Neural progenitor cell (in vitro differentiated cells): Measurements from ENCODE around the gene PPP1CB. TPM values are rescaled to one million over a fixed set of nuclear protein-coding genes. Genes with fewer than 3 reads are reported as not detected.

Source experiments
- DNase-seq: peaks from one replicate; pipeline ENCODE4 v3.0.0-alpha.2; 2016; ENCODE audit warnings: low spot score
- H2AFZ ChIP-seq: fragments of 200-600 bp; sonication (generic); replicated peaks from 2 replicates; pipeline ENCODE4 v1.6.1; 2016; ENCODE audit warnings: antibody characterized with exemption
- H3F3A ChIP-seq: fragments of 200-600 bp; sonication (generic); 2 replicates; pipeline ENCODE4 v1.6.1; 2016; ENCODE audit warnings: antibody characterized with exemption, low read depth
- H3K27ac ChIP-seq: fragments of 200-600 bp; sonication (generic); 2 replicates; pipeline ENCODE4 v1.5.1; 2016; ENCODE audit warnings: mild to moderate bottlenecking
- H3K27me3 ChIP-seq: fragments of 200-600 bp; sonication (generic); 2 replicates; pipeline ENCODE4 v1.6.1; 2016; ENCODE audit warnings: mild to moderate bottlenecking, moderate library complexity
- H3K36me3 ChIP-seq: fragments of 200-600 bp; sonication (generic); 2 replicates; pipeline ENCODE4 v1.5.1; 2016
- H3K4me1 ChIP-seq: fragments of 200-600 bp; sonication (generic); 2 replicates; pipeline ENCODE4 v1.6.1; 2016; ENCODE audit warnings: mixed run types
- H3K4me2 ChIP-seq: fragments of 200-600 bp; sonication (generic); 2 replicates; pipeline ENCODE4 v1.6.1; 2016
- H3K4me3 ChIP-seq: fragments of 200-600 bp; sonication (generic); 2 replicates; pipeline ENCODE4 v1.5.1; 2016
- H3K79me2 ChIP-seq: fragments of 200-600 bp; sonication (generic); 2 replicates; pipeline ENCODE4 v1.6.1; 2016; ENCODE audit warnings: low read depth
- H3K9ac ChIP-seq: fragments of 200-600 bp; sonication (generic); 2 replicates; pipeline ENCODE4 v1.6.1; 2016
- H3K9me3 ChIP-seq: fragments of 200-600 bp; sonication (generic); 2 replicates; pipeline ENCODE4 v1.5.1; 2016; ENCODE audit warnings: low read depth
- H4K20me1 ChIP-seq: fragments of 200-600 bp; sonication (generic); 2 replicates; pipeline ENCODE4 v1.6.1; 2016; ENCODE audit warnings: low read depth
- H3K27ac Mint-ChIP-seq: 3 replicates; pipeline ENCODE4 v1.8.0; 2021; ENCODE audit warnings: mixed read lengths
- H3K27me3 Mint-ChIP-seq: 2 replicates; pipeline ENCODE4 v1.8.0; 2022; ENCODE audit warnings: low read depth, mild to moderate bottlenecking, inconsistent platforms, moderate library complexity, mixed read lengths; ENCODE audit not compliant: insufficient read depth
- H3K36me3 Mint-ChIP-seq: 3 replicates; pipeline ENCODE4 v1.8.0; 2021; ENCODE audit warnings: mixed read lengths
- H3K4me1 Mint-ChIP-seq: 3 replicates; pipeline ENCODE4 v1.8.0; 2021; ENCODE audit warnings: mixed read lengths
- H3K4me3 Mint-ChIP-seq: 3 replicates; pipeline ENCODE4 v1.8.0; 2021; ENCODE audit warnings: mild to moderate bottlenecking, moderate library complexity, mixed read lengths
- H3K9me3 Mint-ChIP-seq: 3 replicates; pipeline ENCODE4 v1.8.0; 2020; ENCODE audit warnings: mixed read lengths
- CTCF ChIP-seq: fragments of 200-600 bp; sonication (generic); IDR thresholded peaks from 2 replicates; pipeline ENCODE4 v1.5.1; 2017; ENCODE audit warnings: antibody characterized with exemption, mild to moderate bottlenecking
- EZH2 ChIP-seq: fragments of 200-600 bp; sonication (generic); IDR thresholded peaks from 2 replicates; pipeline ENCODE4 v1.6.1; 2017; ENCODE audit warnings: antibody characterized with exemption, mild to moderate bottlenecking, moderate library complexity
- EZH2phosphoT487 ChIP-seq: fragments of 200-600 bp; sonication (generic); IDR thresholded peaks from 2 replicates; pipeline ENCODE4 v1.6.1; 2017; ENCODE audit warnings: antibody characterized with exemption
- total RNA-seq: library from RNA; depleted of rRNA; stranded (reverse); fragments of >200 nt; gene quantifications from 2 replicates; pipeline ENCODE4 v1.2.3, GENCODE V29; 2015; ENCODE audit warnings: low replicate concordance

Gene PPP1CB
- total RNA-seq, 1 donor from 2014 or later, result 244 TPM

- no peak overlapping the region for H2AFZ ChIP-seq
- H3K79me2 ChIP-seq, result peaks cover 3% of the 10 kb centered on the region
- Mint-ChIP-seq H3K27me3 (peaks cover 2% of the 10 kb centered on the region), H3K27ac (no peak overlapping the region), H3K4me1 (peaks cover 17% of the 10 kb centered on the region), H3K4me3 (no peak overlapping the region), H3K36me3 (peaks cover 11% of the 10 kb centered on the region), H3K9me3 (peaks cover 12% of the 10 kb centered on the region)
- no peaks in the 10 kb centered on the region for H3K36me3 ChIP-seq
- no peak overlapping the region for H3K4me3 ChIP-seq
- H3K9ac ChIP-seq, result no peak overlapping the region
- peaks cover 10% of the 10 kb centered on the region for H3F3A ChIP-seq
- no peaks in the 10 kb centered on the region for H3K9me3 ChIP-seq
- no peak overlapping the region for H3K27ac ChIP-seq
- no peak overlapping the region for H3K4me2 ChIP-seq
- DNase-seq, result no peak
- TF ChIP-seq CTCF (no peak), EZH2 (no peak), EZH2phosphoT487 (no peak)
- peaks cover 9% of the 10 kb centered on the region for H3K4me1 ChIP-seq
- no peaks in the 10 kb centered on the region for H3K27me3 ChIP-seq
- H4K20me1 ChIP-seq, result no peaks in the 10 kb centered on the region
Observed at GRCh38 chr2:28745876-28746275, 5.8 kb upstream of the PPP1CB start.

- Mint-ChIP-seq H3K36me3 (peaks cover 9% of the 10 kb centered on the region), H3K4me1 (peaks cover 21% of the 10 kb centered on the region), H3K27ac (no peak overlapping the region), H3K4me3 (no peak overlapping the region), H3K27me3 (peaks cover 4% of the 10 kb centered on the region), H3K9me3 (peaks cover 12% of the 10 kb centered on the region)
- Histone ChIP-seq H3K27ac (no peak overlapping the region), H2AFZ (no peak overlapping the region), H3K4me2 (no peak overlapping the region), H4K20me1 (no peaks in the 10 kb centered on the region), H3F3A (peaks cover 16% of the 10 kb centered on the region), H3K9me3 (no peaks in the 10 kb centered on the region), H3K79me2 (peaks cover 4% of the 10 kb centered on the region), H3K9ac (no peak overlapping the region), H3K27me3 (no peaks in the 10 kb centered on the region), H3K36me3 (no peaks in the 10 kb centered on the region), H3K4me3 (no peak overlapping the region), H3K4me1 (peaks cover 11% of the 10 kb centered on the region)
- no peak for DNase-seq
- TF ChIP-seq EZH2 (no peak), EZH2phosphoT487 (no peak), CTCF (no peak)
Observed at GRCh38 chr2:28746429-28747111, 5.1 kb upstream of the PPP1CB start.

- H3K36me3 ChIP-seq, result no peaks in the 10 kb centered on the region
- no peak overlapping the region for H3K9ac ChIP-seq
- DNase-seq, result no peak
- no peak overlapping the region for H3K4me3 ChIP-seq
- no peak overlapping the region for H3K27ac Mint-ChIP-seq
- no peaks in the 10 kb centered on the region for H4K20me1 ChIP-seq
- peaks cover 13% of the 10 kb centered on the region for H3K79me2 ChIP-seq
- H3K36me3 Mint-ChIP-seq, result peaks cover 6% of the 10 kb centered on the region
- peaks cover 11% of the 10 kb centered on the region for H3K4me1 ChIP-seq
- H3K27ac ChIP-seq, result no peak overlapping the region
- peaks cover 3% of the 10 kb centered on the region for H3K9me3 Mint-ChIP-seq
- peaks cover 21% of the 10 kb centered on the region for H3F3A ChIP-seq
- TF ChIP-seq CTCF (no peak), EZH2phosphoT487 (no peak), EZH2 (no peak)
- H3K4me3 Mint-ChIP-seq, result no peak overlapping the region
- H3K27me3 ChIP-seq, result no peaks in the 10 kb centered on the region
- H3K9me3 ChIP-seq, result no peaks in the 10 kb centered on the region
- H3K27me3 Mint-ChIP-seq, result peaks cover 4% of the 10 kb centered on the region
- no peak overlapping the region for H2AFZ ChIP-seq
- H3K4me1 Mint-ChIP-seq, result peaks cover 21% of the 10 kb centered on the region
- no peak overlapping the region for H3K4me2 ChIP-seq
Observed at GRCh38 chr2:28747714-28748113, 3.9 kb upstream of the PPP1CB start.
